SK-N-SH treated with all-trans-retinoic acid at 6 μM for 48 hours (cell line): ENCODE measurements around the gene HS1BP3.

Experiments
- ATAC-seq: fragments of 200-7000 bp; cut with Tn5 transposase; 3 replicates; pipeline ENCODE4 v1.9.1; 2020; ENCODE audit warnings: mild to moderate bottlenecking, moderate library complexity
- ARNTL ChIP-seq: fragments of 450-650 bp; formaldehyde crosslinking; IDR thresholded peaks from 2 replicates; pipeline ENCODE4 v1.5.0; 2020; ENCODE audit warnings: low read depth, mild to moderate bottlenecking, moderate library complexity, borderline replicate concordance
- CSDC2 ChIP-seq: fragments of 250-450 bp; sonication (Bioruptor Pico); IDR thresholded peaks from 2 replicates; pipeline ENCODE4 v1.5.0; 2020; ENCODE audit warnings: mild to moderate bottlenecking, moderate library complexity
- ESRRG ChIP-seq: fragments of 250-450 bp; sonication (Bioruptor Pico); IDR thresholded peaks from 2 replicates; pipeline ENCODE4 v1.6.1; 2021; ENCODE audit warnings: mild to moderate bottlenecking
- GLIS3 ChIP-seq: fragments of 250-450 bp; sonication (Bioruptor Pico); IDR thresholded peaks from 2 replicates; pipeline ENCODE4 v1.5.0; 2020; ENCODE audit warnings: mild to moderate bottlenecking, moderate library complexity
- ISL1 ChIP-seq: fragments of 250-450 bp; sonication (Bioruptor Pico); IDR thresholded peaks from 2 replicates; pipeline ENCODE4 v2.1.2; 2022; ENCODE audit warnings: mild to moderate bottlenecking, moderate library complexity
- OSR1 ChIP-seq: fragments of 250-450 bp; sonication (Bioruptor Pico); IDR thresholded peaks from 2 replicates; pipeline ENCODE4 v1.8.0; 2022; ENCODE audit warnings: moderate library complexity, mild to moderate bottlenecking, inconsistent platforms
- PPARA ChIP-seq: fragments of 250-450 bp; sonication (Bioruptor Pico); IDR thresholded peaks from 2 replicates; pipeline ENCODE4 v1.5.0; 2020; ENCODE audit warnings: mild to moderate bottlenecking, borderline replicate concordance
- TCF4 ChIP-seq: fragments of 250-450 bp; sonication (Bioruptor Pico); IDR thresholded peaks from 2 replicates; pipeline ENCODE4 v1.8.0; 2021; ENCODE audit warnings: mild to moderate bottlenecking, moderate library complexity, borderline replicate concordance
- ZC3H10 ChIP-seq: fragments of 250-450 bp; sonication (Bioruptor Pico); IDR thresholded peaks from 2 replicates; pipeline ENCODE4 v1.5.1; 2021; ENCODE audit warnings: mild to moderate bottlenecking, moderate library complexity
- ZFP3 ChIP-seq: fragments of 250-450 bp; sonication (Bioruptor Pico); IDR thresholded peaks from 2 replicates; pipeline ENCODE4 v1.5.0; 2020; ENCODE audit warnings: mild to moderate bottlenecking, moderate library complexity
- ZFP30 ChIP-seq: fragments of 450-650 bp; formaldehyde crosslinking; IDR thresholded peaks from 2 replicates; pipeline ENCODE4 v1.5.0; 2022; ENCODE audit warnings: mild to moderate bottlenecking, moderate library complexity
- ZNF565 ChIP-seq: fragments of 450-650 bp; formaldehyde crosslinking; conservative IDR thresholded peaks from 2 replicates; pipeline ENCODE4 v1.5.0; 2020; ENCODE audit warnings: low read depth, mild to moderate bottlenecking, moderate library complexity
- ZNF70 ChIP-seq: fragments of 450-650 bp; formaldehyde crosslinking; IDR thresholded peaks from 2 replicates; pipeline ENCODE4 v1.5.0; 2020; ENCODE audit warnings: mild to moderate bottlenecking, moderate library complexity
- TF ChIP-seq, protein P1 (sequence below): fragments of 250-450 bp; sonication (Bioruptor Pico); IDR thresholded peaks from 2 replicates; pipeline ENCODE4 v1.8.0; 2020; ENCODE audit warnings: mild to moderate bottlenecking, moderate library complexity, borderline replicate concordance
- TF ChIP-seq, protein P2 (sequence below): fragments of 250-450 bp; sonication (Bioruptor Pico); IDR thresholded peaks from 2 replicates; pipeline ENCODE4 v1.5.1; 2021; ENCODE audit warnings: mild to moderate bottlenecking, moderate library complexity
- TF ChIP-seq, protein P3 (sequence below): fragments of 250-450 bp; sonication (Bioruptor Pico); IDR thresholded peaks from 2 replicates; pipeline ENCODE4 v1.5.1; 2020; ENCODE audit warnings: low read depth, mild to moderate bottlenecking, moderate library complexity
- TF ChIP-seq, protein P4 (sequence below): fragments of 250-450 bp; sonication (Bioruptor Pico); IDR thresholded peaks from 2 replicates; pipeline ENCODE4 v1.8.0; 2021; ENCODE audit warnings: low read depth, mild to moderate bottlenecking, moderate library complexity, borderline replicate concordance
- TF ChIP-seq, protein P5 (sequence below): fragments of 250-450 bp; sonication (Bioruptor Pico); IDR thresholded peaks from 2 replicates; pipeline ENCODE4 v1.5.0; 2020; ENCODE audit warnings: mild to moderate bottlenecking, moderate library complexity

Gene HS1BP3

DNA sequence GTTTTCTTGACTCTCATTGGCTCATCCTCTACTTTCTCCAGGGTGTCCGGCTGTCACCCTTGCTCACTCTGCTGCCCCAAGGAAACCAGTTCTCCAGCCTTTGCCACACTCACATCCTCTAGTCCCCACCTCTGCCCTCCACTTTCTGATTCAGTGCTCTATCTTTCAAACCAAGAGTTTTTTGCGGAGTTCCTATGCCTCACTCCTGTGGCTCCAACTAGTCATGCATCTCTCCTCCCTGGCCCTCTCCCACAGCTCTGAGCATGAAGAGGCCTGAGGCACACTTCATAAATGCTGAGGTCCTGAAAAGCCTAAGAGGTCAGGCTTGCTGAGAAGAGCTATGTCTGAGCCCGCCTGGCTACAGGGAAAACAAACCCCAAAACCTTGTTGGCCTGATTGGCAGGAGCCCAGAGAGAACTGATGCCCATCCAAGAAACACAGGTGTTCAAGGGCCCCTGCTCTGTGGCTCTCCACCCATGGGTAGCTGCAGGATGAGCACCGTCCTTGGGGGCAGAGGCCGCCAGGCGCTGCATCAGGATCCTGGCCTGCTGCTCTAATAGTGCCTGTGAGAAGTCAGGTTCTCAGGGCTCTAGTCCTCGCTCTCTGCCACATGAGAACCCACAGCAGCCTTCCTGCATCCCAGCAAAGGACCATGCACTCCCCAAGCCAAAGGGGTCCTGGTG lies 42.1 kb downstream of the HS1BP3 start:
- TF ChIP-seq ISL1: no peak
- no peak for ATAC-seq

DNA sequence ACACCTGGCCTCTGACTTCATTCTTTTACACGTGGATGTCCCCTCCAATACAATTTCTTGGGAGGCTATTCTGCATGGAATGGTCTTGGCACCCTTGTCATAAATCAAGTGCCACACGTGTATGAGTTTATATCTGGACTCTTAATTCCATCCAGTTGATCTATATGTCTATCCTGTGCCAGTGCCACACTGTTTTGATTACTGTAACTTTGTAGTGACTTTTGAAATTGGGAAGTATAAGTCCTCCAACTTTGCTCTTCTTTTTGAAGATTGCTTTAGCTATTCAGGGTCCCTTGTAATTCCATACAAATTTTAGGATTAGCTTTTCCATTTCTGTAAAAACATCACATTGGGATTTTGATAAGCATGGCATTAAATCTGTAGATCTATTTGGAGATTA lies 43.5 kb downstream of the HS1BP3 start:
- TF ChIP-seq ISL1: no peak
- TF ChIP-seq, protein P1, sequence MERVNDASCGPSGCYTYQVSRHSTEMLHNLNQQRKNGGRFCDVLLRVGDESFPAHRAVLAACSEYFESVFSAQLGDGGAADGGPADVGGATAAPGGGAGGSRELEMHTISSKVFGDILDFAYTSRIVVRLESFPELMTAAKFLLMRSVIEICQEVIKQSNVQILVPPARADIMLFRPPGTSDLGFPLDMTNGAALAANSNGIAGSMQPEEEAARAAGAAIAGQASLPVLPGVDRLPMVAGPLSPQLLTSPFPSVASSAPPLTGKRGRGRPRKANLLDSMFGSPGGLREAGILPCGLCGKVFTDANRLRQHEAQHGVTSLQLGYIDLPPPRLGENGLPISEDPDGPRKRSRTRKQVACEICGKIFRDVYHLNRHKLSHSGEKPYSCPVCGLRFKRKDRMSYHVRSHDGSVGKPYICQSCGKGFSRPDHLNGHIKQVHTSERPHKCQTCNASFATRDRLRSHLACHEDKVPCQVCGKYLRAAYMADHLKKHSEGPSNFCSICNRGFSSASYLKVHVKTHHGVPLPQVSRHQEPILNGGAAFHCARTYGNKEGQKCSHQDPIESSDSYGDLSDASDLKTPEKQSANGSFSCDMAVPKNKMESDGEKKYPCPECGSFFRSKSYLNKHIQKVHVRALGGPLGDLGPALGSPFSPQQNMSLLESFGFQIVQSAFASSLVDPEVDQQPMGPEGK (CRISPR knock-in tag): no peak
- no peak for TF ChIP-seq GLIS3 (CRISPR knock-in tag)
- no peak for TF ChIP-seq OSR1
- TF ChIP-seq ZNF565 (CRISPR knock-in tag): no peak
- no peak for TF ChIP-seq TCF4 (CRISPR knock-in tag)
- TF ChIP-seq, protein P2, sequence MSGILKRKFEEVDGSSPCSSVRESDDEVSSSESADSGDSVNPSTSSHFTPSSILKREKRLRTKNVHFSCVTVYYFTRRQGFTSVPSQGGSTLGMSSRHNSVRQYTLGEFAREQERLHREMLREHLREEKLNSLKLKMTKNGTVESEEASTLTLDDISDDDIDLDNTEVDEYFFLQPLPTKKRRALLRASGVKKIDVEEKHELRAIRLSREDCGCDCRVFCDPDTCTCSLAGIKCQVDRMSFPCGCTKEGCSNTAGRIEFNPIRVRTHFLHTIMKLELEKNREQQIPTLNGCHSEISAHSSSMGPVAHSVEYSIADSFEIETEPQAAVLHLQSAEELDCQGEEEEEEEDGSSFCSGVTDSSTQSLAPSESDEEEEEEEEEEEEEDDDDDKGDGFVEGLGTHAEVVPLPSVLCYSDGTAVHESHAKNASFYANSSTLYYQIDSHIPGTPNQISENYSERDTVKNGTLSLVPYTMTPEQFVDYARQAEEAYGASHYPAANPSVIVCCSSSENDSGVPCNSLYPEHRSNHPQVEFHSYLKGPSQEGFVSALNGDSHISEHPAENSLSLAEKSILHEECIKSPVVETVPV (CRISPR knock-in tag): no peak
- TF ChIP-seq ZNF70 (CRISPR knock-in tag): no peak
- no peak for TF ChIP-seq ZFP3
- TF ChIP-seq, protein P3, sequence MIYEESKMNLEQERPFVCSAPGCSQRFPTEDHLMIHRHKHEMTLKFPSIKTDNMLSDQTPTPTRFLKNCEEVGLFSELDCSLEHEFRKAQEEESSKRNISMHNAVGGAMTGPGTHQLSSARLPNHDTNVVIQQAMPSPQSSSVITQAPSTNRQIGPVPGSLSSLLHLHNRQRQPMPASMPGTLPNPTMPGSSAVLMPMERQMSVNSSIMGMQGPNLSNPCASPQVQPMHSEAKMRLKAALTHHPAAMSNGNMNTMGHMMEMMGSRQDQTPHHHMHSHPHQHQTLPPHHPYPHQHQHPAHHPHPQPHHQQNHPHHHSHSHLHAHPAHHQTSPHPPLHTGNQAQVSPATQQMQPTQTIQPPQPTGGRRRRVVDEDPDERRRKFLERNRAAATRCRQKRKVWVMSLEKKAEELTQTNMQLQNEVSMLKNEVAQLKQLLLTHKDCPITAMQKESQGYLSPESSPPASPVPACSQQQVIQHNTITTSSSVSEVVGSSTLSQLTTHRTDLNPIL (CRISPR knock-in tag): no peak
- no peak for TF ChIP-seq CSDC2 (CRISPR knock-in tag)
- no peak for TF ChIP-seq ESRRG (CRISPR knock-in tag)
- TF ChIP-seq, protein P4, sequence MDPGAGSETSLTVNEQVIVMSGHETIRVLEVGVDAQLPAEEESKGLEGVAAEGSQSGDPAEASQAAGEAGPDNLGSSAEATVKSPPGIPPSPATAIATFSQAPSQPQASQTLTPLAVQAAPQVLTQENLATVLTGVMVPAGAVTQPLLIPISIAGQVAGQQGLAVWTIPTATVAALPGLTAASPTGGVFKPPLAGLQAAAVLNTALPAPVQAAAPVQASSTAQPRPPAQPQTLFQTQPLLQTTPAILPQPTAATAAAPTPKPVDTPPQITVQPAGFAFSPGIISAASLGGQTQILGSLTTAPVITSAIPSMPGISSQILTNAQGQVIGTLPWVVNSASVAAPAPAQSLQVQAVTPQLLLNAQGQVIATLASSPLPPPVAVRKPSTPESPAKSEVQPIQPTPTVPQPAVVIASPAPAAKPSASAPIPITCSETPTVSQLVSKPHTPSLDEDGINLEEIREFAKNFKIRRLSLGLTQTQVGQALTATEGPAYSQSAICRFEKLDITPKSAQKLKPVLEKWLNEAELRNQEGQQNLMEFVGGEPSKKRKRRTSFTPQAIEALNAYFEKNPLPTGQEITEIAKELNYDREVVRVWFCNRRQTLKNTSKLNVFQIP (CRISPR knock-in tag): no peak
- TF ChIP-seq, protein P5, sequence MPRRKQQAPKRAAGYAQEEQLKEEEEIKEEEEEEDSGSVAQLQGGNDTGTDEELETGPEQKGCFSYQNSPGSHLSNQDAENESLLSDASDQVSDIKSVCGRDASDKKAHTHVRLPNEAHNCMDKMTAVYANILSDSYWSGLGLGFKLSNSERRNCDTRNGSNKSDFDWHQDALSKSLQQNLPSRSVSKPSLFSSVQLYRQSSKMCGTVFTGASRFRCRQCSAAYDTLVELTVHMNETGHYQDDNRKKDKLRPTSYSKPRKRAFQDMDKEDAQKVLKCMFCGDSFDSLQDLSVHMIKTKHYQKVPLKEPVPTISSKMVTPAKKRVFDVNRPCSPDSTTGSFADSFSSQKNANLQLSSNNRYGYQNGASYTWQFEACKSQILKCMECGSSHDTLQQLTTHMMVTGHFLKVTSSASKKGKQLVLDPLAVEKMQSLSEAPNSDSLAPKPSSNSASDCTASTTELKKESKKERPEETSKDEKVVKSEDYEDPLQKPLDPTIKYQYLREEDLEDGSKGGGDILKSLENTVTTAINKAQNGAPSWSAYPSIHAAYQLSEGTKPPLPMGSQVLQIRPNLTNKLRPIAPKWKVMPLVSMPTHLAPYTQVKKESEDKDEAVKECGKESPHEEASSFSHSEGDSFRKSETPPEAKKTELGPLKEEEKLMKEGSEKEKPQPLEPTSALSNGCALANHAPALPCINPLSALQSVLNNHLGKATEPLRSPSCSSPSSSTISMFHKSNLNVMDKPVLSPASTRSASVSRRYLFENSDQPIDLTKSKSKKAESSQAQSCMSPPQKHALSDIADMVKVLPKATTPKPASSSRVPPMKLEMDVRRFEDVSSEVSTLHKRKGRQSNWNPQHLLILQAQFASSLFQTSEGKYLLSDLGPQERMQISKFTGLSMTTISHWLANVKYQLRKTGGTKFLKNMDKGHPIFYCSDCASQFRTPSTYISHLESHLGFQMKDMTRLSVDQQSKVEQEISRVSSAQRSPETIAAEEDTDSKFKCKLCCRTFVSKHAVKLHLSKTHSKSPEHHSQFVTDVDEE (CRISPR knock-in tag): no peak
- TF ChIP-seq ARNTL (CRISPR knock-in tag): no peak
- TF ChIP-seq PPARA (CRISPR knock-in tag): no peak
- TF ChIP-seq ZC3H10 (CRISPR knock-in tag): no peak
- ATAC-seq: no peak

DNA sequence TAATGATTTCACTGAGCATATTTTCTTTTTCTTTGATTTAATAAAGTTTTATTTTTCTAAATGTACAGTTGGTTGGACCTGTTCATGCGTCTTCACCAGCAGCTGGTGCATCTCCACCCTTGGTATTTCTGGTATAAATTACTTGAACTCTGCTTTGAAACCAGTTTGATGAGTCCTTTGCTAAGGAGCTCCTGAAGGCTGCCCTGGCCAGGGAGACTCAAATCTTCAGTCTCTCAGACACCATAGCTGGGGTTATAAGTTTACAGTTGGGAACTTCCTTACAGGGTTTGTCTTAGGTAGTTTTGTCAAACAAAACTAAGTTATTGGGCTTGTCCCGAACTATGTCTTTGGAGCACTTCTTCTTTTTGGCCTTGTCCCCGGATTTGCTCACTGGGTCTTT lies 44.7 kb downstream of the HS1BP3 start:
- no peak for ATAC-seq
- TF ChIP-seq ZFP30 (no peak), ISL1 (no peak), TCF4 (CRISPR knock-in tag) (no peak), OSR1 (no peak), ZC3H10 (CRISPR knock-in tag) (no peak), ESRRG (CRISPR knock-in tag) (no peak), ZNF70 (CRISPR knock-in tag) (no peak), GLIS3 (CRISPR knock-in tag) (no peak), ZNF565 (CRISPR knock-in tag) (no peak), ARNTL (CRISPR knock-in tag) (no peak)
- TF ChIP-seq, protein P5 (CRISPR knock-in tag): no peak
- TF ChIP-seq, protein P1 (CRISPR knock-in tag): no peak
- TF ChIP-seq, protein P2 (CRISPR knock-in tag): no peak
